ENCODE data around the gene UNC5CL.

The UNC5CL gene

GRCh38 chr6:41039060-41039998 lies at the start of gene UNC5CL:
Gene UNC5CL, minus strand, starts transcription at chr6:41039221. Its CDS starts 4,147 bp downstream, at chr6:41035074.
- H3K27me3 Mint-ChIP-seq = no peaks in the 10 kb centered on the region
- no peaks in the 10 kb centered on the region for H3K4me1 Mint-ChIP-seq (ENCODE audit: low read depth)
- H3K9me3 Mint-ChIP-seq (ENCODE audit: low read depth) = no peaks in the 10 kb centered on the region
- peaks cover 2% of the 10 kb centered on the region for H3K36me3 Mint-ChIP-seq
- H3K4me3 Mint-ChIP-seq = no peak within 1 kb of the TSS
- no peak within 1 kb of the TSS for H3K27ac Mint-ChIP-seq

- no peak overlapping the region for H3K4me3 Mint-ChIP-seq
- peaks cover 18% of the 10 kb centered on the region for H3K36me3 Mint-ChIP-seq
- H3K27ac Mint-ChIP-seq = no peak overlapping the region
- H3K27me3 Mint-ChIP-seq = no peaks in the 10 kb centered on the region
- peaks cover 11% of the 10 kb centered on the region for H3K4me1 Mint-ChIP-seq (ENCODE audit: low read depth)
- H3K9me3 Mint-ChIP-seq (ENCODE audit: low read depth) = no peaks in the 10 kb centered on the region
These were observed 49.4 kb upstream of the UNC5CL start for GRCh38 chr6:41088451-41088850.

GRCh38 chr6:41085182-41085581 lies 46.2 kb upstream of the UNC5CL start:
- no peaks in the 10 kb centered on the region for H3K9me3 Mint-ChIP-seq (ENCODE audit: low read depth)
- peaks cover 14% of the 10 kb centered on the region for H3K36me3 Mint-ChIP-seq
- H3K4me1 Mint-ChIP-seq (ENCODE audit: low read depth) = peaks cover 37% of the 10 kb centered on the region
- no peak overlapping the region for H3K4me3 Mint-ChIP-seq
- no peaks in the 10 kb centered on the region for H3K27me3 Mint-ChIP-seq
- no peak overlapping the region for H3K27ac Mint-ChIP-seq

- no peaks in the 10 kb centered on the region for H3K9me3 Mint-ChIP-seq (ENCODE audit: low read depth)
- H3K36me3 Mint-ChIP-seq = peaks cover 23% of the 10 kb centered on the region
- peaks cover 55% of the 10 kb centered on the region for H3K4me1 Mint-ChIP-seq (ENCODE audit: low read depth)
- H3K4me3 Mint-ChIP-seq = no peak overlapping the region
- H3K27ac Mint-ChIP-seq = no peak overlapping the region
- H3K27me3 Mint-ChIP-seq = no peaks in the 10 kb centered on the region
These were observed 44.1 kb upstream of the UNC5CL start for GRCh38 chr6:41083072-41083471.

GRCh38 chr6:41080621-41081020 lies 41.6 kb upstream of the UNC5CL start:
- H3K27ac Mint-ChIP-seq = peak overlapping the region; percentile 92
- H3K36me3 Mint-ChIP-seq = peaks cover 21% of the 10 kb centered on the region
- no peaks in the 10 kb centered on the region for H3K27me3 Mint-ChIP-seq
- no peaks in the 10 kb centered on the region for H3K9me3 Mint-ChIP-seq (ENCODE audit: low read depth)
- peak overlapping the region; percentile 75 for H3K4me3 Mint-ChIP-seq
- H3K4me1 Mint-ChIP-seq (ENCODE audit: low read depth) = peaks cover 65% of the 10 kb centered on the region

- peaks cover 22% of the 10 kb centered on the region for H3K36me3 Mint-ChIP-seq
- H3K4me1 Mint-ChIP-seq (ENCODE audit: low read depth) = peaks cover 79% of the 10 kb centered on the region
- H3K27ac Mint-ChIP-seq = peak overlapping the region; percentile 88
- H3K4me3 Mint-ChIP-seq = no peak overlapping the region
- H3K9me3 Mint-ChIP-seq (ENCODE audit: low read depth) = no peaks in the 10 kb centered on the region
- H3K27me3 Mint-ChIP-seq = no peaks in the 10 kb centered on the region
These were observed 40.1 kb upstream of the UNC5CL start for GRCh38 chr6:41079080-41079479.

GRCh38 chr6:41078101-41078500 lies 39.1 kb upstream of the UNC5CL start:
- H3K4me1 Mint-ChIP-seq (ENCODE audit: low read depth) = peaks cover 77% of the 10 kb centered on the region
- no peaks in the 10 kb centered on the region for H3K9me3 Mint-ChIP-seq (ENCODE audit: low read depth)
- H3K4me3 Mint-ChIP-seq = no peak overlapping the region
- no peaks in the 10 kb centered on the region for H3K27me3 Mint-ChIP-seq
- H3K27ac Mint-ChIP-seq = no peak overlapping the region
- peaks cover 24% of the 10 kb centered on the region for H3K36me3 Mint-ChIP-seq

- Mint-ChIP-seq H3K27me3 (no peaks in the 10 kb centered on the region), H3K9me3 (ENCODE audit: low read depth) (no peaks in the 10 kb centered on the region), H3K27ac (no peak overlapping the region), H3K4me3 (no peak overlapping the region), H3K4me1 (ENCODE audit: low read depth) (peaks cover 71% of the 10 kb centered on the region), H3K36me3 (peaks cover 24% of the 10 kb centered on the region)
These were observed 38.5 kb upstream of the UNC5CL start for GRCh38 chr6:41077536-41077935.

GRCh38 chr6:41075651-41076626 lies 36.9 kb upstream of the UNC5CL start:
- no peaks in the 10 kb centered on the region for H3K9me3 Mint-ChIP-seq (ENCODE audit: low read depth)
- H3K36me3 Mint-ChIP-seq = peaks cover 20% of the 10 kb centered on the region
- peak overlapping the region; percentile 99 for H3K4me3 Mint-ChIP-seq
- peak overlapping the region; percentile 98 for H3K27ac Mint-ChIP-seq
- peaks cover 65% of the 10 kb centered on the region for H3K4me1 Mint-ChIP-seq (ENCODE audit: low read depth)
- H3K27me3 Mint-ChIP-seq = no peaks in the 10 kb centered on the region

GRCh38 chr6:41074692-41075436 lies 35.8 kb upstream of the UNC5CL start:
- Mint-ChIP-seq H3K4me1 (ENCODE audit: low read depth) (peaks cover 61% of the 10 kb centered on the region), H3K27me3 (no peaks in the 10 kb centered on the region), H3K4me3 (peak overlapping the region; percentile 99), H3K9me3 (ENCODE audit: low read depth) (no peaks in the 10 kb centered on the region), H3K27ac (peak overlapping the region; percentile 98), H3K36me3 (peaks cover 14% of the 10 kb centered on the region)

- H3K4me3 Mint-ChIP-seq = peak overlapping the region; percentile 99
- peaks cover 60% of the 10 kb centered on the region for H3K4me1 Mint-ChIP-seq (ENCODE audit: low read depth)
- H3K27ac Mint-ChIP-seq = peak overlapping the region; percentile 98
- no peaks in the 10 kb centered on the region for H3K27me3 Mint-ChIP-seq
- no peaks in the 10 kb centered on the region for H3K9me3 Mint-ChIP-seq (ENCODE audit: low read depth)
- peaks cover 9% of the 10 kb centered on the region for H3K36me3 Mint-ChIP-seq
These were observed 35.1 kb upstream of the UNC5CL start for GRCh38 chr6:41073968-41074691.

GRCh38 chr6:41073203-41073967 lies 34.4 kb upstream of the UNC5CL start:
- Mint-ChIP-seq H3K36me3 (peaks cover 5% of the 10 kb centered on the region), H3K9me3 (ENCODE audit: low read depth) (no peaks in the 10 kb centered on the region), H3K4me1 (ENCODE audit: low read depth) (peaks cover 54% of the 10 kb centered on the region), H3K4me3 (peak overlapping the region; percentile 99), H3K27me3 (no peaks in the 10 kb centered on the region), H3K27ac (peak overlapping the region; percentile 98)

GRCh38 chr6:41072836-41073202 lies 33.8 kb upstream of the UNC5CL start, which contains the start of gene NFYA:
Gene NFYA, plus strand, starts transcription at chr6:41072974. Its CDS starts 6,116 bp downstream, at chr6:41079090.
- no peaks in the 10 kb centered on the region for H3K9me3 Mint-ChIP-seq (ENCODE audit: low read depth)
- H3K4me1 Mint-ChIP-seq (ENCODE audit: low read depth) = peaks cover 51% of the 10 kb centered on the region
- peak within 1 kb of the TSS; percentile 98 for H3K27ac Mint-ChIP-seq
- H3K4me3 Mint-ChIP-seq = peak within 1 kb of the TSS; percentile 99
- peaks cover 5% of the 10 kb centered on the region for H3K36me3 Mint-ChIP-seq
- no peaks in the 10 kb centered on the region for H3K27me3 Mint-ChIP-seq

All from activated naive CD8-positive, alpha-beta T cell (primary cell).